H4 (cell line): ENCODE measurements around the gene MRPL52. TPM values are rescaled to one million over a fixed set of nuclear protein-coding genes. Genes with fewer than 3 reads are reported as not detected.

ENCODE experiments used
- DNase-seq: peaks from one replicate; pipeline ENCODE4 v3.0.0-alpha.2; 2015; ENCODE audit warnings: low spot score
- total RNA-seq: library from RNA; depleted of rRNA; stranded (reverse); fragments of >200 nt; shearing (Covaris generic); gene quantifications from 2 replicates; pipeline ENCODE4 v1.2.3, GENCODE V29; 2014; rRNA removed

Gene MRPL52
- total RNA-seq, 1 experiment from 2014 or later, result 189 TPM

- DNase-seq, result no peak
Observed at GRCh38 chr14:22882064-22882463, 52.4 kb downstream of the MRPL52 start.

DNA sequence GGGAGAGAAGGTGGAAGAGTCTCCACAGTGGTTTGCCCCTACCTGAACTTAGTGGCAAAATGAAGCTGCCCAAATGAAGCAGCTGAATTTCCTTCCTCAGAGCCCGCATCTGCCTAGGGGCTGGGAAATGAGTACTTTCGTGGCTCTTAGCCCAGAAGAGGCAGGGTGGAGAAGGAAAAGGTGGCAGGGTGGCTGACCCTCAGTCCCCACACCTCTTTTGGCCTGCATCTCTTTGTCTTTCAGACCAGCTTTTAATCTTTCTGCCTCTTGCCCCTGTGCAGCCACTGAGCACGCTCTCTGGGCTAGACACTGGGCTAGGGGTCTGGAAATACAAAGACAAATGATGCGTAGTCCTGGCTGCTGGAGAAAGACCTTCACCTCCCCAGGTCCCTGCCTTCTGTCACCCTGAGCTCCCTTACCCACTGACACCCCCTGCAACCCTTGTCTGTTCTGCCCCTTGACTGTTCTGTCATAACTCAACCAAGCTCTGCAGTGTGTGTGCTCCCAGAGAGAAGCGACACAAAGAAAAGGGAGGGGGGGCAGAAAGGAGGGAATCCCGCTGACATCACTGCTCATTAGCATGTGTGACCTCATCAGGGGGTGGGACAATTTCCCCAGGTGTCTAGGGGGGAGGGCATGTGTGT is 53.0 kb downstream of the MRPL52 start:
- no peak for DNase-seq

DNA sequence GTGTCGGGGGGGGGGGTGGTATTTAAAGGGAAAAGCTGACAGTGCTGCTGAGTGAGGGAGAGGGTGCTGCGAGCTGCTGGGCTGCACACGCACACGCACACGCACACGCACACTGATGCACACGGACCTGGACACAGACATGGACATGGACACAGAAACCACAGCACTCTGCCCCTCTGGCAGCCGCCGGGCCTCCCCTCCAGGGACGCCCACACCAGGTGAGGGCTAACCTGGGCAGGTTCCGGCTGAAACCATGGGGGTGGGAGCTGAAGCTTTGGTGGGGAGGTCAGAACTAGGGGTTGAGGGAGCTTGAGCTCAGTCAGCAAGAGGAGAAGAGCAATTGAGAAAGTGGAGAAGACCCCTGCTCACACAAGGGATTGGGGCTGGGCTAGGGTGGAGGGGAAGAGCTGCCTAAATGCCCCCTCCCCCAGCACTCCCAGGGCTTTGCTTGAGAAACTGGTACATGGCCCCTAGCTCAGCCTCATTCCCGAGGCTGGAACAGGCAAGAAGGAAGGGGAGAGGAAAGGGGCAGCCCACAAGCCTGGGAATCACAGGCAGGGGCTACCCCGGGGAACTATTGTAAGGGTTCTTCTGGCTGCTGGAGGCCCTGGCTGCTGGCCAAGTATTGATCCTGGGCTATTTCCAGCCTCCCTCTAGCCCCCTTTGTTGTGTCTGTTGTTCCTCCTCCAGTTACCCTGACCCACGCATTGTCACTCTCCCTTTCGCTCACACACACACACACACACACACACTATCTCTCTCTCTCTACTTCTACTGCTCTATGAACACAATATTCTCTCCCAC is 53.7 kb downstream of the MRPL52 start, which contains the start of gene REM2:
TSS of gene REM2 (plus strand) at position 50 of the 804 bp plus-strand sequence. CDS start at position 116, 66 bp downstream.
- no peak for DNase-seq

GRCh38 chr14:22884076-22884737 is 54.5 kb downstream of the MRPL52 start:
- DNase-seq, result no peak

Other genes with a start within 250 kb of the MRPL52 start
- gene DAD1, start 240.7 kb upstream of the MRPL52 start, total RNA-seq, result 585 and 634 TPM in 2 replicates
- 31.9 and 34.2 TPM in 2 replicates for gene ABHD4, start 231.6 kb upstream of the MRPL52 start, total RNA-seq
- not detected in 2 replicates for gene OR6J1, start 185.5 kb upstream of the MRPL52 start, total RNA-seq
- gene OXA1L, start 63.2 kb upstream of the MRPL52 start, total RNA-seq, result 106 and 132 TPM in 2 replicates
- 13.6 and 13.9 TPM in 2 replicates for gene SLC7A7, start 14.5 kb upstream of the MRPL52 start, total RNA-seq
- 268 and 298 TPM in 2 replicates for gene MMP14, start 6.7 kb downstream of the MRPL52 start, total RNA-seq
- gene LRP10, start 41.9 kb downstream of the MRPL52 start, total RNA-seq, result 35.8 and 48.4 TPM in 2 replicates
- gene REM2, start 53.3 kb downstream of the MRPL52 start, total RNA-seq, result 0.27 TPM in 1 of 2 replicates, not detected in the other
- 98.4 and 119 TPM in 2 replicates for gene RBM23, start 89.3 kb downstream of the MRPL52 start, total RNA-seq
- gene PRMT5, start 99.5 kb downstream of the MRPL52 start, total RNA-seq, result 60.1 and 76.9 TPM in 2 replicates
- 70.7 and 104 TPM in 2 replicates for gene HAUS4, start 127.2 kb downstream of the MRPL52 start, total RNA-seq
- 24.7 and 25.9 TPM in 2 replicates for gene AJUBA, start 152.7 kb downstream of the MRPL52 start, total RNA-seq
- 6.9 and 15.1 TPM in 2 replicates for gene C14orf93, start 180.3 kb downstream of the MRPL52 start, total RNA-seq
- gene PSMB5, start 205.0 kb downstream of the MRPL52 start, total RNA-seq, result 444 and 478 TPM in 2 replicates
- gene PSMB11, start 212.3 kb downstream of the MRPL52 start, total RNA-seq, result not detected in 2 replicates
- 2.9 and 3.3 TPM in 2 replicates for gene CDH24, start 227.6 kb downstream of the MRPL52 start, total RNA-seq